B cell (primary cell): ENCODE data around the gene LRCH3. TPM values are rescaled to one million over a fixed set of nuclear protein-coding genes. Genes with fewer than 3 reads are reported as not detected.
"Not testable (repeated sequence)": the region's sequence is repeated elsewhere in the genome, so short reads cannot be mapped to it uniquely, and the experiment has no call there.

Experiments
- ATAC-seq: fragments of 200-7000 bp; cut with Tn5 transposase; one replicate; pipeline ENCODE4 v1.10.0; 2021; ENCODE audit warnings: low read depth, mild to moderate bottlenecking, moderate number of reproducible peaks, moderate library complexity
- CTCF ChIA-PET: fragments of 350-600 bp; sonication (Branson Sonifier 250); formaldehyde crosslinking; loops from one replicate; lab custom pipeline; 2021; ENCODE audit warnings: antibody characterized with exemption, inconsistent platforms; lab: Charles Lee
- POLR2A ChIA-PET: fragments of 350-600 bp; sonication (Branson Sonifier 250); formaldehyde crosslinking; loops from one replicate; lab custom pipeline; 2021; ENCODE audit warnings: antibody characterized with exemption; lab: Charles Lee
- DNase-seq: peaks from one replicate; pipeline ENCODE4 v3.0.0; 2013
- H2AFZ ChIP-seq: 2 replicates; pipeline ENCODE4 v1.6.1; 2012; ENCODE audit warnings: mild to moderate bottlenecking, low read depth, low read length; ENCODE audit not compliant: insufficient read depth, poor library complexity, severe bottlenecking
- H3K27ac ChIP-seq, 2 donors: 1 replicate in 1 of 2; 2 replicates in 1 of 2; pipeline ENCODE4 v1.5.1; 2012 to 2013; ENCODE audit warnings: low read length in 2 of 2, mild to moderate bottlenecking in 2 of 2, moderate library complexity in 1 of 2
- H3K27me3 ChIP-seq, 4 experiments: fragments of 200-600 bp in 1 of 4; sonication (generic) in 1 of 4; replicated peaks in 1 of 4; 1 replicate in 2 of 4; 2 replicates in 2 of 4; pipeline versions ENCODE4 v1.6.1 to v1.7.0; 2013 to 2016; ENCODE audit warnings: low read length in 3 of 4, mild to moderate bottlenecking in 2 of 4, mixed read lengths in 1 of 4, moderate library complexity in 1 of 4; ENCODE audit not compliant: insufficient read depth in 4 of 4, control insufficient read depth in 3 of 4; ENCODE audit errors: control extremely low read depth in 1 of 4
- H3K36me3 ChIP-seq, 2 experiments: replicated peaks in 1 of 2; 1 replicate in 1 of 2; 2 replicates in 1 of 2; pipeline versions ENCODE4 v1.6.1 to v1.7.1; 2013; ENCODE audit warnings: low read length in 1 of 2; ENCODE audit not compliant: insufficient read depth in 2 of 2, control insufficient read depth in 1 of 2; ENCODE audit errors: control extremely low read depth in 1 of 2, extremely low read depth in 1 of 2
- H3K4me1 ChIP-seq, 2 donors: fragments of 200-600 bp in 1 of 2; sonication (generic) in 1 of 2; 1 replicate in 1 of 2; 2 replicates in 1 of 2; pipeline versions ENCODE4 v1.5.1 to v1.6.1; 2013 to 2017; ENCODE audit warnings: low read length in 2 of 2; ENCODE audit not compliant: control insufficient read depth in 2 of 2, insufficient read depth in 2 of 2
- H3K4me2 ChIP-seq: replicated peaks from 2 replicates; pipeline ENCODE3; 2012; ENCODE audit warnings: mild to moderate bottlenecking, low read depth, low read length; ENCODE audit not compliant: poor library complexity, severe bottlenecking
- H3K4me3 ChIP-seq, 5 experiments: fragments of 200-600 bp in 1 of 5; sonication (generic) in 1 of 5; 1 replicate in 3 of 5; 2 replicates in 2 of 5; pipeline versions ENCODE4 v1.5.1 to v1.7.0; 2011 to 2016; ENCODE audit warnings: low read length in 4 of 5, mild to moderate bottlenecking in 4 of 5, low read depth in 2 of 5, control low read depth in 1 of 5, moderate library complexity in 1 of 5; ENCODE audit not compliant: insufficient read depth in 1 of 5; ENCODE audit errors: control extremely low read depth in 1 of 5, extremely low read depth in 1 of 5
- H3K79me2 ChIP-seq: fragments of 200-600 bp; sonication (generic); one replicate; pipeline ENCODE4 v1.6.0; 2016; ENCODE audit warnings: low read length; ENCODE audit not compliant: control insufficient read depth, insufficient read depth
- H3K9ac ChIP-seq: fragments of 200-600 bp; sonication (generic); 2 replicates; pipeline ENCODE4 v1.6.1; 2017; ENCODE audit warnings: mild to moderate bottlenecking, low read length, moderate library complexity
- H3K9me3 ChIP-seq, 3 donors: one replicate each; pipeline versions ENCODE4 v1.6.1 to v1.7.1; 2013; ENCODE audit warnings: low read length in 2 of 3; ENCODE audit not compliant: control insufficient read depth in 2 of 3, insufficient read depth in 1 of 3; ENCODE audit errors: control extremely low read depth in 1 of 3
- H4K20me1 ChIP-seq: 2 replicates; pipeline ENCODE4 v1.6.0; 2012; ENCODE audit warnings: mild to moderate bottlenecking, low read length; ENCODE audit not compliant: insufficient read depth, control insufficient read depth, poor library complexity, severe bottlenecking
- H3K27ac Mint-ChIP-seq: one replicate; pipeline ENCODE4 v1.8.0; 2021; ENCODE audit warnings: mixed read lengths
- H3K27me3 Mint-ChIP-seq: one replicate; pipeline ENCODE4 v1.8.0; 2021; ENCODE audit warnings: mixed read lengths
- H3K4me1 Mint-ChIP-seq: one replicate; pipeline ENCODE4 v1.8.0; 2021; ENCODE audit warnings: mixed read lengths
- H3K4me3 Mint-ChIP-seq: one replicate; pipeline ENCODE4 v1.8.0; 2021; ENCODE audit warnings: mixed read lengths
- H3K9me3 Mint-ChIP-seq: one replicate; pipeline ENCODE4 v1.8.0; 2022; ENCODE audit warnings: mixed read lengths; ENCODE audit not compliant: insufficient read depth
- WGBS: methylation state at CpG from one replicate; pipeline ENCODE4 v1.1.5; 2013; ENCODE audit warnings: missing lambda C conversion rate; ENCODE audit not compliant: insufficient coverage; 5-methylcytosine and 5-hydroxymethylcytosine counted together
- intact Hi-C: fragments of 100-400 bp; cut with micrococcal nuclease; formaldehyde crosslinking; loops from one replicate; pipeline ENCODE4 v1.10.0; 2022
- polyA plus RNA-seq: library from polyadenylated mRNA; depleted of rRNA; stranded (reverse); fragments of >200 nt; gene quantifications from 2 replicates; pipeline ENCODE4 v1.2.3, GENCODE V29; 2012
- total RNA-seq, 2 donors: library from RNA; stranded (reverse); fragments of 120-200 nt in 1 of 2; gene quantifications; 1 replicate in 1 of 2; 2 replicates in 1 of 2; pipeline versions ENCODE4 v1.2.3 to v1.2.4, GENCODE V29; 2013 to 2022

The LRCH3 gene
- total and polyA plus RNA-seq, 2 donors (not counting 1 experiment from before 2014, with no cell fraction given), result 30.1 to 136 TPM

- H3K4me3 Mint-ChIP-seq, CTCF ChIA-PET: not testable (repeated sequence)
- POLR2A ChIA-PET, result interaction anchor here (0.6 kb wide), 1 partner anchor 52 kb away, joined by 3 read pairs; no protein-coding TSS in a partner anchor
These were observed 95.0 kb downstream of the LRCH3 start for GRCh38 chr3:197886052-197886451.

GRCh38 chr3:197887430-197888053 lies 96.5 kb downstream of the LRCH3 start:
- H3K79me2 ChIP-seq, H3K27ac Mint-ChIP-seq, H3K4me2 ChIP-seq, H3K27me3 Mint-ChIP-seq, H3K4me3 Mint-ChIP-seq, H4K20me1 ChIP-seq, H3K4me1 Mint-ChIP-seq, ATAC-seq, CTCF ChIA-PET, POLR2A ChIA-PET, H3K9me3 Mint-ChIP-seq, H3K4me3 ChIP-seq, H3K9ac ChIP-seq, intact Hi-C loops, H3K4me1 ChIP-seq, H2AFZ ChIP-seq, DNase-seq, H3K27ac ChIP-seq, H3K27me3 ChIP-seq, H3K9me3 ChIP-seq: not testable (repeated sequence)
- 100% methylated on average over 3 of the region's 5 CpGs for WGBS
- peaks cover 3 to 17% of the 10 kb centered on the region in 2 experiments for H3K36me3 ChIP-seq

More at GRCh38 chr3:197886052-197886451, 95.0 kb downstream of the LRCH3 start:
- H3K27ac Mint-ChIP-seq, H3K79me2 ChIP-seq, H3K27ac ChIP-seq, H3K4me1 ChIP-seq, H3K9ac ChIP-seq, ATAC-seq, H3K27me3 ChIP-seq, intact Hi-C loops, H3K27me3 Mint-ChIP-seq, H3K4me1 Mint-ChIP-seq, H3K9me3 ChIP-seq, DNase-seq, H3K4me3 ChIP-seq, H3K4me2 ChIP-seq, H3K9me3 Mint-ChIP-seq, H4K20me1 ChIP-seq, H2AFZ ChIP-seq: not testable (repeated sequence)
- H3K36me3 ChIP-seq, result peaks cover 3 to 21% of the 10 kb centered on the region in 2 experiments
- WGBS, result 100% methylated on average over 1 of the region's 1 CpG
